Endothelial cell of umbilical vein (primary cell): Measurements from ENCODE around the gene CCND2. TPM values are rescaled to one million over a fixed set of nuclear protein-coding genes. Genes with fewer than 3 reads are reported as not detected.

Experiments used
- BruUV-seq: library from RNA; stranded (reverse); fragments of 400-500 nt; replicated peaks from 2 replicates; lab custom pipeline; 2021; lab: Mats Ljungman, UMichigan
- CTCF ChIA-PET: fragments of 300-600, 350-600 bp; sonication (Branson Sonifier 250); formaldehyde crosslinking; loops from one replicate; lab custom pipeline; 2021; ENCODE audit warnings: antibody characterized with exemption, inconsistent platforms; lab: Charles Lee
- POLR2A ChIA-PET: fragments of 300-600, 350-600 bp; sonication (Branson Sonifier 250); formaldehyde crosslinking; loops from one replicate; lab custom pipeline; 2021; ENCODE audit warnings: antibody characterized with exemption, inconsistent platforms; lab: Charles Lee
- DNase-seq: peaks from one replicate; pipeline ENCODE4 v3.0.0-alpha.2; 2011; ENCODE audit warnings: low read depth, low spot score
- FAIRE-seq: peaks from 2 replicates; lab custom pipeline; 2011; peaks lifted over from hg19 to GRCh38; lab: Jason Lieb, UNC
- H2AFZ ChIP-seq: 2 replicates; pipeline ENCODE4 v1.6.0; 2012; ENCODE audit warnings: low read depth, low read length, control low read depth, inconsistent platforms
- H3K27ac ChIP-seq: 2 replicates; pipeline ENCODE4 v1.5.1; 2011; ENCODE audit warnings: low read depth, mild to moderate bottlenecking, control low read depth, low read length, moderate library complexity; ENCODE audit not compliant: insufficient read depth
- H3K27me3 ChIP-seq, 2 experiments: 2 replicates each; pipeline versions ENCODE4 v1.6.0 to v1.6.1; 2011; ENCODE audit warnings: low read length in 2 of 2, mixed read lengths in 1 of 2; ENCODE audit not compliant: control insufficient read depth in 2 of 2, insufficient read depth in 2 of 2
- H3K36me3 ChIP-seq, 2 experiments: 2 replicates in 1 of 2; 3 replicates in 1 of 2; pipeline ENCODE4 v1.5.1; 2011; ENCODE audit warnings: low read length in 2 of 2, mild to moderate bottlenecking in 1 of 2, moderate library complexity in 1 of 2; ENCODE audit not compliant: control insufficient read depth in 2 of 2, insufficient read depth in 2 of 2; ENCODE audit errors: extremely low read depth in 1 of 2
- H3K4me1 ChIP-seq: 3 replicates; pipeline ENCODE4 v1.5.1; 2011; ENCODE audit warnings: mild to moderate bottlenecking, low read length; ENCODE audit not compliant: control insufficient read depth, insufficient read depth; ENCODE audit errors: extremely low read depth
- H3K4me2 ChIP-seq: 2 replicates; pipeline ENCODE4 v1.6.1; 2011; ENCODE audit warnings: low read length, control low read depth, mixed read lengths; ENCODE audit not compliant: insufficient read depth
- H3K4me3 ChIP-seq, 3 experiments: fragments of 200-600 bp in 1 of 3; sonication (generic), shearing (Covaris generic) in 1 of 3; replicated peaks in 1 of 3; 2 replicates each; pipeline ENCODE4 v1.5.1; 2011 to 2016; ENCODE audit warnings: control low read depth in 3 of 3, low read length in 3 of 3, mild to moderate bottlenecking in 2 of 3, inconsistent platforms in 1 of 3, low read depth in 1 of 3, moderate library complexity in 1 of 3; ENCODE audit not compliant: insufficient read depth in 1 of 3
- H3K79me2 ChIP-seq: 2 replicates; pipeline ENCODE4 v1.6.0; 2012; ENCODE audit warnings: low read length, inconsistent platforms; ENCODE audit not compliant: control insufficient read depth, insufficient read depth
- H3K9ac ChIP-seq: replicated peaks from 2 replicates; pipeline ENCODE3; 2011; ENCODE audit warnings: low read length, control low read depth; ENCODE audit not compliant: insufficient read depth; ENCODE audit errors: extremely low read depth
- H3K9me1 ChIP-seq: replicated peaks from 3 replicates; pipeline ENCODE4 v1.6.0; 2011; ENCODE audit warnings: mild to moderate bottlenecking, low read length; ENCODE audit not compliant: control insufficient read depth, insufficient read depth; ENCODE audit errors: extremely low read depth
- H3K9me3 ChIP-seq: replicated peaks from 2 replicates; pipeline ENCODE4 v1.5.1; 2012; ENCODE audit warnings: low read length, inconsistent platforms; ENCODE audit not compliant: control insufficient read depth, insufficient read depth
- H4K20me1 ChIP-seq: replicated peaks from 2 replicates; pipeline ENCODE3; 2011; ENCODE audit warnings: mild to moderate bottlenecking, low read length; ENCODE audit not compliant: control insufficient read depth, insufficient read depth; ENCODE audit errors: extremely low read depth
- EZH2 ChIP-seq: IDR thresholded peaks from 2 replicates; pipeline ENCODE4 v1.6.1; 2012; ENCODE audit warnings: borderline replicate concordance, low read depth, mild to moderate bottlenecking, moderate library complexity, low read length, inconsistent platforms; ENCODE audit not compliant: severe bottlenecking
- FOS ChIP-seq: IDR thresholded peaks from 2 replicates; pipeline ENCODE4 v1.6.1; 2011; ENCODE audit warnings: mild to moderate bottlenecking, low read length, moderate library complexity, borderline replicate concordance; ENCODE audit not compliant: insufficient read depth
- GATA2 ChIP-seq: IDR thresholded peaks from 2 replicates; pipeline ENCODE4 v1.7.0; 2011; ENCODE audit warnings: low read depth, mild to moderate bottlenecking, moderate library complexity, mixed read lengths, low read length; ENCODE audit not compliant: insufficient read length, insufficient read depth
- JUN ChIP-seq: IDR thresholded peaks from 2 replicates; pipeline ENCODE4 v1.6.1; 2011; ENCODE audit warnings: borderline replicate concordance, low read depth; ENCODE audit not compliant: insufficient read length, insufficient read depth
- MYC ChIP-seq: IDR thresholded peaks from one replicate; pipeline ENCODE4 v1.6.1; 2011; ENCODE audit warnings: mild to moderate bottlenecking, low read depth, low read length
- POLR2A ChIP-seq: IDR thresholded peaks from 2 replicates; pipeline ENCODE4 v1.6.1; 2012; ENCODE audit warnings: low read depth, mild to moderate bottlenecking, control low read depth, low read length
- POLR2AphosphoS5 ChIP-seq: IDR thresholded peaks from 2 replicates; pipeline ENCODE4 v1.6.1; 2012; ENCODE audit warnings: low read depth, mild to moderate bottlenecking, control low read depth, low read length, moderate library complexity; ENCODE audit not compliant: insufficient read depth
- dilution Hi-C: fragments of 300-500 bp; cut with MboI; formaldehyde crosslinking; loops from one replicate; pipeline ENCODE4 v1.15.0; 2019; ENCODE audit warnings: low sequenced_read_pairs; ENCODE audit not compliant: extremely low pct_ligation_motif_present
- intact Hi-C: fragments of 100-400 bp; cut with micrococcal nuclease; formaldehyde crosslinking; loops from one replicate; pipeline ENCODE4 v1.10.0; 2022
- polyA plus RNA-seq, 4 experiments: library from polyadenylated mRNA; depleted of rRNA in 3 of 4; stranded (reverse) in 3 of 4; unstranded in 1 of 4; fragments of >200 nt; gene quantifications; 2 replicates each; pipeline versions ENCODE4 v1.2.1 to v1.2.3, GENCODE V29; 2011 to 2012; ENCODE audit warnings: missing spikeins in 1 of 4
- total RNA-seq: library from RNA; stranded (reverse); gene quantifications from 2 replicates; pipeline ENCODE4 v1.2.3, GENCODE V29; 2021
- TF ChIP-seq, protein P1 (sequence below), 2 donors: IDR thresholded peaks; 1 replicate in 1 of 2; 2 replicates in 1 of 2; pipeline ENCODE4 v1.5.1; 2011; ENCODE audit warnings: low read length in 2 of 2, mild to moderate bottlenecking in 2 of 2, moderate library complexity in 2 of 2, control low read depth in 1 of 2, inconsistent platforms in 1 of 2, low read depth in 1 of 2; ENCODE audit not compliant: insufficient read depth in 1 of 2; ENCODE audit errors: extremely low read depth in 1 of 2
- TF ChIP-seq, protein P2 (sequence below): IDR thresholded peaks from 2 replicates; pipeline ENCODE4 v1.6.1; 2011; ENCODE audit not compliant: insufficient read depth, insufficient read length

CCND2 gene
- total and polyA plus RNA-seq, 2 donors (not counting 3 experiments of a cell fraction or from before 2014, with no cell fraction given): 0.68 to 3.4 TPM

DNA sequence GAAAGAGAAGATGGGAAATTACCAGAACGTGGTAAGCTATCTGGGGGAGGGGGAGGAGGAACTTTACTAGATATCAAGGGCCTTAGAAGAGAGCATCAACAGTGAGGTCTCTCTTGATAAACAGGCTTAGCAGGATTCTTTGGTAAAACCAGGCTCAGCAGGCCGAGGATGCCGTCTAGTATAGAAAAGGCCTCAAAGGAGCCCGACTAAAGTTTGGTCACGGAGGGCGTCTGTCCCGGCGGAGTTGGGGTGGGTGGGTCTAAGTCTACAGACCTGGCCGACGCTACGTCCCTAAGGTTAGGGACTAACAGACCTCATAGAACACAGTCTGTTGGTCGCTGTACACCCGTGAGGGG lies 46.9 kb downstream of the CCND2 start:
- no peak for DNase-seq
- Histone ChIP-seq H2AFZ (peak overlapping the region; percentile 94), H3K9ac (peak overlapping the region; percentile 85), H4K20me1 (no peaks in the 10 kb centered on the region), H3K9me1 (no peaks in the 10 kb centered on the region), H3K4me3 (peak overlapping the region; percentile 25 to 68 (median 47)), H3K36me3 (no peaks in the 10 kb centered on the region), H3K27me3 (peaks cover 0 to 3% of the 10 kb centered on the region in 2 experiments), H3K4me2 (peak overlapping the region; percentile 77), H3K9me3 (no peaks in the 10 kb centered on the region), H3K27ac (peak overlapping the region; percentile 77), H3K4me1 (peaks cover 12% of the 10 kb centered on the region), H3K79me2 (peaks cover 29% of the 10 kb centered on the region)
- dilution Hi-C loops: no loop called here
- peak; percentile 12 for FAIRE-seq
- CTCF ChIA-PET: interaction anchor here (1.5 to 3.1 kb wide), 2 partner anchors 8 to 44 kb away, joined by 4 to 11 read pairs; no protein-coding TSS in a partner anchor
- POLR2A ChIA-PET: interaction anchor here (1.0 kb wide), 1 partner anchor 285 kb away, joined by 4 read pairs; no protein-coding TSS in a partner anchor
- BruUV-seq: TSS peak; percentile 99
- intact Hi-C loops: loop anchor here (2.0 to 5.0 kb wide), 2 partner anchors 217 to 290 kb away; partner anchors contain the start of gene RAD51AP1
- TF ChIP-seq, protein P1, sequence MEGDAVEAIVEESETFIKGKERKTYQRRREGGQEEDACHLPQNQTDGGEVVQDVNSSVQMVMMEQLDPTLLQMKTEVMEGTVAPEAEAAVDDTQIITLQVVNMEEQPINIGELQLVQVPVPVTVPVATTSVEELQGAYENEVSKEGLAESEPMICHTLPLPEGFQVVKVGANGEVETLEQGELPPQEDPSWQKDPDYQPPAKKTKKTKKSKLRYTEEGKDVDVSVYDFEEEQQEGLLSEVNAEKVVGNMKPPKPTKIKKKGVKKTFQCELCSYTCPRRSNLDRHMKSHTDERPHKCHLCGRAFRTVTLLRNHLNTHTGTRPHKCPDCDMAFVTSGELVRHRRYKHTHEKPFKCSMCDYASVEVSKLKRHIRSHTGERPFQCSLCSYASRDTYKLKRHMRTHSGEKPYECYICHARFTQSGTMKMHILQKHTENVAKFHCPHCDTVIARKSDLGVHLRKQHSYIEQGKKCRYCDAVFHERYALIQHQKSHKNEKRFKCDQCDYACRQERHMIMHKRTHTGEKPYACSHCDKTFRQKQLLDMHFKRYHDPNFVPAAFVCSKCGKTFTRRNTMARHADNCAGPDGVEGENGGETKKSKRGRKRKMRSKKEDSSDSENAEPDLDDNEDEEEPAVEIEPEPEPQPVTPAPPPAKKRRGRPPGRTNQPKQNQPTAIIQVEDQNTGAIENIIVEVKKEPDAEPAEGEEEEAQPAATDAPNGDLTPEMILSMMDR (IDR thresholded peaks at IDR 0.05; ENCODE audit: extremely low read depth in 1 of 2, insufficient read depth in 1 of 2, low read depth in 1 of 2, low read length in 2 of 2): no peak
- TF ChIP-seq JUN (no peak), POLR2A (no peak), EZH2 (no peak), GATA2 (no peak), FOS (no peak), MYC (no peak), POLR2AphosphoS5 (no peak)
- TF ChIP-seq, protein P2, sequence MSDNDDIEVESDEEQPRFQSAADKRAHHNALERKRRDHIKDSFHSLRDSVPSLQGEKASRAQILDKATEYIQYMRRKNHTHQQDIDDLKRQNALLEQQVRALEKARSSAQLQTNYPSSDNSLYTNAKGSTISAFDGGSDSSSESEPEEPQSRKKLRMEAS: no peak
